Measurements from ENCODE around the gene EMILIN3.
"Not testable (repeated sequence)": the region's sequence is repeated elsewhere in the genome, so short reads cannot be mapped to it uniquely, and the experiment has no call there.

Gene EMILIN3

GRCh38 chr20:41330343-41330720, 36.3 kb downstream of the EMILIN3 start:
- in situ Hi-C loops (cut with MboI; ENCODE audit: low sequenced_read_pairs), result loop anchor here (25.0 kb wide), 1 partner anchor 343 kb away; no protein-coding TSS in a partner anchor

- in situ Hi-C loops (cut with MboI; ENCODE audit: low sequenced_read_pairs), result loop anchor here (25.0 kb wide), 1 partner anchor 342 kb away; no protein-coding TSS in a partner anchor
Measured at GRCh38 chr20:41329435-41330342, 36.9 kb downstream of the EMILIN3 start.

DNA sequence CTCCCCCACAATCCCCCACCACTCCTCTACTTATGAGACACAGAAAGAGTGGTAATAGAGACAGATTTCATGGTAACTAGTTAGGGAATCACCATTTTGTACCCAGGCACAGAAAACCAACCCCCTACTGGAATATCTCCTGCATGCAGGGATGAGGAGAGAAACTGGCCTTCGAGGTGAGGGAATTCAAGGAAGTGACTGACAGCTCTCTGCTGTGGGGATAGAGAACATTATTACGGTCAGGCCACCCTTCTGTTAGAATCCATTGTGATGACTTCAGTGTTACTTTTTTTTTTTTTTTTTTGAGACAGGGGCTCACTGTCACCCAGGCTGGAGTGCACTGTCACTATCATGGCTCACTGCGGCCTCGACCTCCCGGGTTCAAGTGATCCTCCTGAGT, 39.4 kb downstream of the EMILIN3 start:
- in situ Hi-C loops (cut with MboI; ENCODE audit: low sequenced_read_pairs), result loop anchor here (25.0 kb wide), 1 partner anchor 340 kb away; no protein-coding TSS in a partner anchor

DNA sequence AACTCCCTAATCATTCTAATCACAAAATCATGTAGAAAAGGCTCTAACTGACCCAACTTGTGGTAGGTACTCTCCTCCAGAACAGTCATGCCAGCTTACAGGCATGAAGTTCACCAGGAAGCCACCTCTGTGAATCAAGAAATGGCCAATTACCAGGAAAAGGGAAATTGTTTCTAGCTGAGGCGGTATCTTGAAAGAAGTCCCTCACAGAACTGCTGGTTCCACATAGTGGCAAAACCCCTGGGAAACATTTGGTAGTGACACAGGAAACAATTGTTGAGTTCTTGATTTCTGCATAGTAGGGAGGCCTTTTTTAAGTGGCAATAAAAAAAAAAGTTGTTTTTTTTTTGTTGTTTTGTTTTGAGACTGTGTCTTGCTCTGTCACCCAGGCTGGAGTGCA, 45.6 kb downstream of the EMILIN3 start:
- in situ Hi-C loops (cut with MboI; ENCODE audit: low sequenced_read_pairs), result no loop called here

DNA sequence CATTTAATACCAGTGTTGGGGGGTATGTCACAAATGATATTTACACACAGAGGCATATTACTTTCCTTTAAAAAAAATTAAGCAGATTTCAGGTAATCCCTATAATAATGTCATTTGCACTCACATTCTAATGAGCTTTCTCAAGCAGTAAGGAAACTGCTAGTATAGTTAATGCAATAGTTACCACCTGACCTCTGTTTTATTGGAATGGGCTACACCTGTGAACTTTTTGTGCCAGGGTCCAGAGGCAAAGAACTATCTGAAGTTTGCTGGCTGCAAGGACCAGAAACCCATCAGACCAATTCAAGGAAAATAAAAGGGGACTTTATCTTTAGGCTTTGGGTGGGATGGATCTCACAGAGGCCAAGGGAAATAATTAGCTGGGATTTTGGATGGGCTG, 46.2 kb downstream of the EMILIN3 start:
- in situ Hi-C loops (cut with MboI; ENCODE audit: low sequenced_read_pairs), result no loop called here

DNA sequence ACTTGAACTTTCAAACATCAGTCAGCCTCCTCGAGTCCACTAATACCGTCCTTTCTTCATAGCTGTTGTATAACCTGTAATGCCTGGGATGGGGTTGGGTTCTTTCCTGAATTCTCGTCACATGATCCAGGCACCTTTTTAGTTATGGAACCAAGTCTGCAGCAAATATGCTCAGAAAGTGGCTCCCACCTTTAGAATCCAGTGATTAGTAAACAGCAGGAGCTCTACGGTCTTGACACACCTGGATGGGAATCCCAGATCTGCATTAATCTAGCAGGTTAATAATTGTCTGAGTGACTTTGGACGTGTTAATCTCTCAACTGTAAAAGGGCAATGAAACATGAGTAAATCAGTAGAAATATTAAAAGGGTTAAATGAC, 48.4 kb downstream of the EMILIN3 start:
- in situ Hi-C loops (cut with MboI; ENCODE audit: low sequenced_read_pairs), result no loop called here

- in situ Hi-C loops (cut with MboI; ENCODE audit: low sequenced_read_pairs), result no loop called here
Measured at GRCh38 chr20:41317546-41318270, 48.9 kb downstream of the EMILIN3 start, which contains the start of gene ZHX3. Gene ZHX3 (minus strand): TSS chr20:41317731. CDS start chr20:41204916, 112,815 bp downstream.

DNA sequence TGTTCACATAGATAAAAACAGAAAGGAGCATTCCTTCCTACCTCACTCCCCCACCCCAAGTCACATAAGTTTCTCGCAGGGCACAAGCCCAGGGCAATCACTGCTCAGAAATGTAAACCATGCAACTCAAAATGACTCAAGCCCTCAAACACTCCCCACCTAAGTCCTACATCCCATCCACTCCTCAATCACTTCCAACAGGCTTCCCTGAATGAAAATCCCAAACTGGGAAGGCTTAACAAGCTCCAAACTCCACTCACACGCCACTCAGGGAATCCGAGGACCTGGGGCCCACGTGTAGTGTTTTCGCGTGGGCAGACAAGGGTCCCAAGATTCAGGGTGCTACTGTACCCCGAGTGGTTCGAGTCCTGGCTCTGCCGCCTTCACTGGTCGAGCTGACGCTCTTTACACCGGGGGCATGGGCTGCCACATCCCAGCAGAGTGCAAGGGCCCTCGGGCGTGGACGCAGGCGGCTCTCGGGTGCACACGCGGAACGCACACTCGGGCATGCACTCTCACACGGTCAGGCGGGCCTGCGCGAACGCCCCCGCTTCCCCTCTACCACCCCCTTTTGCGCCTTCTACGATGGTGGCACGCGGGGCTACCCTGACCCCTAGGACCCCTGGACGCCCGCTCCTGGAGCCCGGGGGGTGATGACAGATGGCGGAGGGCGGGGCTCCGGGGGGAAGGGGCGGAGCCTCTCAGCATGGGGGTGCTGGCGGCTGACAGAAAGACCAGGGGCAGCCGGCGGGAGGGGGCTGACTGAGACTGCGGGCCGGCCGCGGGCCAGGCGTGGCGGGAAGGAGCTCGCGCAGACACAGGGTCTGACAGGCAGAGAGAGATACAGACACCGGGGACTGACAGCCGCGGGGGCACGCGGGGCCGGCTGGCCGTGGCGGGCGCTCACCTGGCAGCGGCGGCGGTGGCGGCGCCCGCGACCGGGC, 49.7 kb downstream of the EMILIN3 start:
- in situ Hi-C loops (cut with MboI; ENCODE audit: low sequenced_read_pairs), result no loop called here

GRCh38 chr20:41316051-41316450, 50.6 kb downstream of the EMILIN3 start:
- in situ Hi-C loops (cut with MboI; ENCODE audit: low sequenced_read_pairs), result no loop called here

DNA sequence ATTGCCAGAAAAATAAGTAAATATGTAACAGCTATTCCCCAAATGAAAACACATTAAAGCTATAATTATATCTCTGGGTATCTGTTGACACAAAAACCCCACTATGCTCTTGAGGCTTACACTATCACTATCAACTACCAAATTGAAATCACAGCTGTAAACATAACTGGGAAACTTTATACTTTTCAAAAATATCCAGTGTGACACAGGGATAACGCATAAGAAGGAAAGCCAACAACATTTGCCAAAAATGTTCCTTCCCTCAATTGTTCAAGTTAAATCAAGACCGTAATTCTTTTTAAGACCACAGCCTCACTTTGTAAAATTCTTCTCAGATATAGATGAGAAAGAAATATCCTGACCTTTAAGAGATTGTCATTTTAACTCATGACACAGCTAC, 52.2 kb downstream of the EMILIN3 start:
- in situ Hi-C loops (cut with MboI; ENCODE audit: low sequenced_read_pairs), result no loop called here

DNA sequence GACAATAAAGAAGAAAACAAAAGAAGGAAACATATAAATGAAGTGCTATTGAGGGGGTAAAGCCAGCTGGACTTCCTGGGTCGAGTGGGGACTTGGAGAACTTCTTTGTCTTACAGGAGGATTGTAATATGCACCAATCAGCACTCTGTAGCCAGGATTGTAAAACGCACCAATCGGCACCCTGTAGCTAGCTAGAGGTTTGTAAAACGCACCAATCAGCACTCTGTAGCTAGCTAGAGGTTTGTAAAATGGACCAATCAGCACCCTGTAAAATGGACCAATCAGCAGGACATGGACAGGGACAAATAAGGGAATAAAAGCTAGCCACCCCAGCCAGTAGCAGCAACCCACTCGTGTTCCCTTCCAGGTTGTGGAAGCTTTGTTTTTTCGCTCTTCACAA, 54.6 kb downstream of the EMILIN3 start:
- in situ Hi-C loops (cut with MboI; ENCODE audit: low sequenced_read_pairs), result not testable (repeated sequence)

Measured in HL-60/S4 treated with phorbol 12-myristate 13-acetate at 8.2 ng/mL for 4 days and 3 days (cell line).